Thyroid gland (tissue), 4 donors: ENCODE results near the gene FKBP5. TPM values are rescaled to one million over a fixed set of nuclear protein-coding genes. Genes with fewer than 3 reads are reported as not detected.

ENCODE experiments used
- DNase-seq, 2 donors: peaks; one replicate each; pipeline ENCODE4 v3.0.0-alpha.2; 2019
- H3K27ac ChIP-seq, 3 donors: fragments of 200-600 bp; sonication (generic); 1 replicate in 2 of 3; 2 replicates in 1 of 3; pipeline ENCODE4 v1.5.1; 2016 to 2019; ENCODE audit warnings: mild to moderate bottlenecking in 1 of 3, moderate library complexity in 1 of 3
- H3K27me3 ChIP-seq: fragments of 200-600 bp; sonication (generic); one replicate; pipeline ENCODE4 v1.5.1; 2019
- H3K36me3 ChIP-seq, 2 donors: fragments of 200-600 bp; sonication (generic); one replicate each; pipeline ENCODE4 v1.5.1; 2016 to 2019
- H3K4me1 ChIP-seq, 2 donors: fragments of 200-600 bp; sonication (generic); one replicate each; pipeline ENCODE4 v1.5.1; 2017 to 2019
- H3K4me3 ChIP-seq, 3 donors: fragments of 200-600 bp; sonication (generic); replicated peaks in 1 of 3; 1 replicate in 2 of 3; 2 replicates in 1 of 3; pipeline ENCODE4 v1.5.1; 2016; ENCODE audit warnings: mild to moderate bottlenecking in 1 of 3
- H3K9me3 ChIP-seq: fragments of 200-600 bp; sonication (generic); one replicate; pipeline ENCODE4 v1.5.1; 2017
- POLR2A ChIP-seq, 2 donors: fragments of 450-650 bp; IDR thresholded peaks; one replicate each; pipeline ENCODE4 v1.6.1; 2017; ENCODE audit warnings: antibody characterized with exemption in 2 of 2, mild to moderate bottlenecking in 2 of 2, moderate library complexity in 1 of 2
- WGBS, 2 donors: methylation state at CpG; one replicate each; pipeline ENCODE4 v1.1.5; 2017; 5-methylcytosine and 5-hydroxymethylcytosine counted together
- intact Hi-C: fragments of 100-400 bp; cut with DNase I; formaldehyde crosslinking; loops from one replicate; pipeline ENCODE4 v1.15.1; 2023
- microRNA-seq: library from miRNA; unstranded; fragments of <30 nt; microRNA quantifications from one replicate; pipeline ENCODE4, GENCODE V29; 2016
- small RNA-seq: library from RNA; depleted of rRNA; stranded (forward); fragments of <200 nt; gene quantifications from one replicate; pipeline ENCODE3, GENCODE V24; 2016
- total RNA-seq, 4 donors: library from RNA; depleted of rRNA; stranded (reverse); fragments of >200 nt; gene quantifications; one replicate each; pipeline ENCODE4 v1.2.3, GENCODE V29; 2016
- TF ChIP-seq, protein P1 (sequence below), 6 experiments: fragments of 200-600 bp in 3 of 6; fragments of 450-650 bp in 3 of 6; sonication (generic) in 3 of 6; IDR thresholded peaks; one replicate each; pipeline ENCODE4 v1.5.1; 2016 to 2019; ENCODE audit warnings: antibody characterized with exemption in 6 of 6, mild to moderate bottlenecking in 2 of 6, inconsistent platforms in 1 of 6, moderate library complexity in 1 of 6

Gene FKBP5
- total RNA-seq, 4 donors from 2014 or later: 239 to 600 (median 253) TPM

DNA sequence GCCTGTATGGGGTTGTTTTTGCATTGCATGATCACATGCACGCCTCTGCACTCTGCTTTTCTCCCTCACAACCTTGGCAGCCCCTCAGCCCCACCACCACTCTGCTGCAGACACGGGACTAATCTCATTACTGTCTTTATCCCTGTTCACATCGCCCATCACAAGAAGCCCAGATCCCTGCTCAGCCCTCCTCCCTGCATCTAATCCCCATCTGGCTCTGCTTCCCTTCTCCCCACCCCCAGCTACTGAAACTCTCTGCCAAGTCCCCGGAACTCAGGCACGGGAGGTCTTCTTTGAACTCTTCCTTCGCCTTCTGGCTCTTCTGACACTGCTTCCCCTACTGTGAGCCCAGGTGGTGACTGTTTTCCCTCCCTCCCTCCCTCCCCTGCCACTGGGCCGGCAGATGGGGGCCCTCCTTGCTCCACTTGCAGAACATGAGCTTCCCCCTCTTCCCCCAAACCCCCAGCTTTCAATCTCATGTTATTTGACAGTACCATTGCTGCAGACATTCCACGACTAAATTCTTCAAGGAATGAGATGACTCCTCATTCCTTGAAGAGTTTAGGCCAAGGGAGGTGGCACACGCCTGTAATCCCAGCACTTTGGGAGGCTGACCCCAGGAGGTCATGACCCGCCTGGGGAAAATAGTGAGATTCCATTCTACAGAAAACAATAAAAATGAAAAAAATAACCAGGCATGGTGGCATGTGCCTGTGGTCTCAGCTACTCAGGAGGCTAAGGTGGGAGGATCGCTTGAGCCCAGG, 154.1 kb downstream of the FKBP5 start:
- intact Hi-C loops: no loop called here
- Histone ChIP-seq H3K4me3 (no peak overlapping the region), H3K9me3 (no peaks in the 10 kb centered on the region), H3K27ac (no peak overlapping the region), H3K36me3 (no peaks in the 10 kb centered on the region), H3K4me1 (no peaks in the 10 kb centered on the region), H3K27me3 (no peaks in the 10 kb centered on the region)
- TF ChIP-seq, protein P1, sequence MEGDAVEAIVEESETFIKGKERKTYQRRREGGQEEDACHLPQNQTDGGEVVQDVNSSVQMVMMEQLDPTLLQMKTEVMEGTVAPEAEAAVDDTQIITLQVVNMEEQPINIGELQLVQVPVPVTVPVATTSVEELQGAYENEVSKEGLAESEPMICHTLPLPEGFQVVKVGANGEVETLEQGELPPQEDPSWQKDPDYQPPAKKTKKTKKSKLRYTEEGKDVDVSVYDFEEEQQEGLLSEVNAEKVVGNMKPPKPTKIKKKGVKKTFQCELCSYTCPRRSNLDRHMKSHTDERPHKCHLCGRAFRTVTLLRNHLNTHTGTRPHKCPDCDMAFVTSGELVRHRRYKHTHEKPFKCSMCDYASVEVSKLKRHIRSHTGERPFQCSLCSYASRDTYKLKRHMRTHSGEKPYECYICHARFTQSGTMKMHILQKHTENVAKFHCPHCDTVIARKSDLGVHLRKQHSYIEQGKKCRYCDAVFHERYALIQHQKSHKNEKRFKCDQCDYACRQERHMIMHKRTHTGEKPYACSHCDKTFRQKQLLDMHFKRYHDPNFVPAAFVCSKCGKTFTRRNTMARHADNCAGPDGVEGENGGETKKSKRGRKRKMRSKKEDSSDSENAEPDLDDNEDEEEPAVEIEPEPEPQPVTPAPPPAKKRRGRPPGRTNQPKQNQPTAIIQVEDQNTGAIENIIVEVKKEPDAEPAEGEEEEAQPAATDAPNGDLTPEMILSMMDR (IDR thresholded peaks at IDR 0.05): no peak
- no peak for TF ChIP-seq POLR2A (IDR thresholded peaks at IDR 0.05)
- 40 to 51% methylated on average over 11 of the region's 11 CpGs for WGBS, 2 donors
- no peak for DNase-seq

DNA sequence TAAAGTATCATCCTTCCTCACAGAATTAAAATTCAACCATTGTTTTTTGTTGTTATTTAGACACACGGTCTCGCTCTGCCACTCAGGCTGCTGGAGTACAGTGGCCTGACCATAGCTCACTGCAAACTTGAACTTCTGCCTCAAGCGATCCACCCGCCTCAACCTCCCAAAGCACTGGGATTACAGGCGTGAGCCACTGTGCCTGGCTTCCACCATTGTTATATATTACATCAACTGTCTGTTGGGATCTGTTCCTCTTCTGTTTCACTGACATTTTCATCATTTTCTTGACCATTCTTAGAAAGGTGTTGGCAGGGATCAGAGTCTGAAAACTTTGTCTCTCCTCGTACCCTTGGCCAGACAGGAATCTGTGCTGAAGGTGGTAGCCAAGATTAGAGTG, 154.7 kb downstream of the FKBP5 start:
- 76 to 83% methylated on average over 6 of the region's 6 CpGs for WGBS, 2 donors
- Histone ChIP-seq H3K4me1 (no peaks in the 10 kb centered on the region), H3K9me3 (no peaks in the 10 kb centered on the region), H3K36me3 (no peaks in the 10 kb centered on the region), H3K27me3 (no peaks in the 10 kb centered on the region), H3K4me3 (no peak overlapping the region), H3K27ac (no peak overlapping the region)
- TF ChIP-seq, protein P1 (IDR thresholded peaks at IDR 0.05): no peak
- TF ChIP-seq POLR2A (IDR thresholded peaks at IDR 0.05): no peak
- DNase-seq: no peak
- intact Hi-C loops: no loop called here

DNA sequence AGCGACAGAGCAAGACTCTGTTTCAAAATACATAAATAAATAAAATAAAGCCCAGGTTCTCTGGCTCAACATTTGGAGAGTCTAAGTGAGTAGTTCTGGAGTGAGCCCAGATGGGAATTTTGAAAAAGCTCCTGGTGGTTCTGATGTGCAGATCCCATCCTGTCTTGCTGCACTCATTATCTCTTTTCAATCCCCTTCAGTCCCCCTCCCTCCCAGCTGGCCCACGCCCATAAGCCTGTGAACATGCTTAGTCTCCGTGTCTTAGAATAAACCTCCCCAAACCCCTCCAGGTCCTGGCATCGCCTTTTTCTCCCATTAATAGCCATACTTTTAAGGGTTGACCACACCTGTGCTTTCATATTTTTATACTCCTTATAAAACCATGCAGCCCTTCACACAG, 156.6 kb downstream of the FKBP5 start:
- H3K27ac ChIP-seq: no peak overlapping the region
- 85 to 86% methylated on average over 4 of the region's 4 CpGs for WGBS, 2 donors
- no peak overlapping the region for H3K4me3 ChIP-seq

DNA sequence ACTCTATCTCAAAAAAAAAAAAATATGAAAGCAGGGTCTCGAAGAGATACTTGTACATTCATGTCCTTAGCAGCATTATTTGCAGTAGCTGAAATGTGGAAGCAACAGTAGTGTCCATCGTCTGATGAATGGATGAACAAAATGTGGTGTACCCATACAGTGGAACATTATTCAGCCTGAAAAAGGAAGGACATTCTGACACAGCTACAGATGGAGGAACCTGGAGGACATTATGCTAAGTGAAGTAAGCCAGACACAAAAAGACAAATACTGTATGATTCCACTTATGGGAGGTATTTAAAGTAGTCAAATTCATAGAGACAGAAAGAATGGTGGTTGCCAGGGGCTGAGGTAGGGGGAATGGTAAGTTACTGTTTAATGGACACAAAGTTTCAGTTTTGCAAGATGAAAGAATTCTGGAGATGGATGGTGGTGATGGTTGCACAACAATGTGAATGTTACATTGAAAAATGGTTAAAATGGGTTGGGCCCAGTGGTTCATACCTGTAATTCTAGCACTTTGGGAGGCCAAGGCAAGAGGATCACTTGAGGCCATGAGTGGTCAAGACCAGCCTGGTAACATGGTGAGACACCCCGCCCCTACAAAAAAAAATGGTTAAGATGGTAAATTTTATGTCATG, 164.2 kb downstream of the FKBP5 start:
- H3K27me3 ChIP-seq: no peaks in the 10 kb centered on the region
- no peaks in the 10 kb centered on the region for H3K36me3 ChIP-seq
- TF ChIP-seq, protein P1 (IDR thresholded peaks at IDR 0.05): no peak
- no peak for TF ChIP-seq POLR2A (IDR thresholded peaks at IDR 0.05)
- no peak overlapping the region for H3K4me3 ChIP-seq
- intact Hi-C loops: loop anchor here (5.0 to 10.0 kb wide), 2 partner anchors 58 to 110 kb away; no protein-coding TSS in a partner anchor
- H3K4me1 ChIP-seq: peaks cover 0 to 10% of the 10 kb centered on the region in 2 donors
- DNase-seq: no peak
- H3K9me3 ChIP-seq: no peaks in the 10 kb centered on the region
- no peak overlapping the region for H3K27ac ChIP-seq
- WGBS, 2 donors: 91 to 94% methylated on average over 3 of the region's 3 CpGs

More for the DNA sequence above, 156.6 kb downstream of the FKBP5 start:
- H3K36me3 ChIP-seq: no peaks in the 10 kb centered on the region
- no peaks in the 10 kb centered on the region for H3K4me1 ChIP-seq
- H3K9me3 ChIP-seq: no peaks in the 10 kb centered on the region
- TF ChIP-seq, protein P1 (IDR thresholded peaks at IDR 0.05): no peak
- TF ChIP-seq POLR2A (IDR thresholded peaks at IDR 0.05): no peak
- intact Hi-C loops: no loop called here
- DNase-seq: no peak
- H3K27me3 ChIP-seq: no peaks in the 10 kb centered on the region

Small RNAs within 50 kb of the gene (microRNA-seq; reads per million reads assigned to microRNA genes)
- 5.5 reads per million, percentile 13 among the genes with 10 or more reads in this experiment for gene MIR5690

Small RNAs within 50 kb of the gene (small RNA-seq; reads per million reads assigned to genes)
- gene MIR5690: not detected
- not detected for gene RF00561

Other genes starting within 250 kb of the FKBP5 start
- gene FANCE, start 236.6 kb downstream of the FKBP5 start, total RNA-seq: 1 to 10 TPM; 4.1 to 6.6 (median 6.2) TPM
- gene RPL10A, start 220.5 kb downstream of the FKBP5 start, total RNA-seq: 1,000 to 10,000 TPM; 1,123 to 2,881 (median 1,235) TPM
- 10 to 100 TPM in 3 of 4 donors, 1 to 10 TPM in 1; 9.9 to 17.0 (median 11.2) TPM for gene TEAD3, start 191.8 kb downstream of the FKBP5 start, total RNA-seq
- not detected for gene TULP1, start 176.0 kb downstream of the FKBP5 start, total RNA-seq
- gene ARMC12, start 48.1 kb upstream of the FKBP5 start, total RNA-seq: 1 to 10 TPM in 3 of 4 donors, under 1 TPM in 1; 0.40 to 2.4 (median 1.4) TPM
- gene CLPSL2, start 87.7 kb upstream of the FKBP5 start, total RNA-seq: not detected
- not detected for gene CLPSL1, start 92.1 kb upstream of the FKBP5 start, total RNA-seq
- not detected for gene CLPS, start 108.4 kb upstream of the FKBP5 start, total RNA-seq
- gene LHFPL5, start 116.4 kb upstream of the FKBP5 start, total RNA-seq: not detected
- 10 to 100 TPM; 34.3 to 54.7 (median 50.7) TPM for gene SRPK1, start 232.2 kb upstream of the FKBP5 start, total RNA-seq